ENCODE data around the gene TMBIM4.

The TMBIM4 gene

GRCh38 chr12:66130267-66131066, 39.3 kb downstream of the TMBIM4 start, which contains the start of gene LLPH (continued):
- TF ChIP-seq MYNN (tag by site-specific recombination; IDR thresholded peaks at IDR 0.05; ENCODE audit: borderline replicate concordance) (no peak), ZBTB11 (tag by site-specific recombination; conservative IDR thresholded peaks at IDR 0.05; ENCODE audit: low read depth) (peak; percentile 93), GLIS1 (tag by site-specific recombination; IDR thresholded peaks at IDR 0.05) (peak; percentile 90), PBX3 (CRISPR knock-in tag; IDR thresholded peaks at IDR 0.05) (no peak), ZNF785 (tag by site-specific recombination; IDR thresholded peaks at IDR 0.05) (no peak), ZNF18 (tag by site-specific recombination; IDR thresholded peaks at IDR 0.05) (peak; percentile 91), SP3 (tag by site-specific recombination; IDR thresholded peaks at IDR 0.05) (peak; percentile 49), ZNF157 (tag by site-specific recombination; IDR thresholded peaks at IDR 0.05) (no peak), ZNF138 (tag by site-specific recombination; IDR thresholded peaks at IDR 0.05; ENCODE audit: borderline replicate concordance) (no peak), ZNF341 (tag by site-specific recombination; IDR thresholded peaks at IDR 0.05; ENCODE audit: low read depth) (no peak), CTCF (tag by site-specific recombination; IDR thresholded peaks at IDR 0.05) (no peak), ZSCAN4 (tag by site-specific recombination; IDR thresholded peaks at IDR 0.05) (no peak), ZNF280D (tag by site-specific recombination; IDR thresholded peaks at IDR 0.05) (no peak), ZFP37 (tag by site-specific recombination; IDR thresholded peaks at IDR 0.05) (no peak), ZNF26 (tag by site-specific recombination; IDR thresholded peaks at IDR 0.05) (no peak), ZNF585B (tag by site-specific recombination; IDR thresholded peaks at IDR 0.05) (no peak), ZFP41 (tag by site-specific recombination; IDR thresholded peaks at IDR 0.05; ENCODE audit: borderline replicate concordance) (no peak), KLF8 (tag by site-specific recombination; IDR thresholded peaks at IDR 0.05) (0 out of 2 replicates have a peak, but pooled peaks have one; percentile 24), ZNF560 (tag by site-specific recombination; IDR thresholded peaks at IDR 0.05; ENCODE audit: borderline replicate concordance) (no peak), ZNF514 (tag by site-specific recombination; IDR thresholded peaks at IDR 0.05) (no peak), TRIM28 (IDR thresholded peaks at IDR 0.05; ENCODE audit: borderline replicate concordance, low read length) (no peak), ZNF660 (tag by site-specific recombination; IDR thresholded peaks at IDR 0.05) (no peak), HOXC10 (CRISPR knock-in tag; IDR thresholded peaks at IDR 0.05) (no peak)
